SK-N-SH treated with all-trans-retinoic acid at 6 μM for 48 hours (cell line): Measurements from ENCODE around the gene KIRREL3.

Experiments
- CREB5 ChIP-seq: fragments of 250-450 bp; sonication (Bioruptor Pico); IDR thresholded peaks from 2 replicates; pipeline ENCODE4 v1.5.1; 2020; ENCODE audit warnings: low read depth, mild to moderate bottlenecking, moderate library complexity
- CSDC2 ChIP-seq: fragments of 250-450 bp; sonication (Bioruptor Pico); IDR thresholded peaks from 2 replicates; pipeline ENCODE4 v1.5.0; 2020; ENCODE audit warnings: mild to moderate bottlenecking, moderate library complexity
- OSR1 ChIP-seq: fragments of 250-450 bp; sonication (Bioruptor Pico); IDR thresholded peaks from 2 replicates; pipeline ENCODE4 v1.8.0; 2022; ENCODE audit warnings: moderate library complexity, mild to moderate bottlenecking, inconsistent platforms
- PATZ1 ChIP-seq: fragments of 250-450 bp; sonication (Bioruptor Pico); IDR thresholded peaks from 2 replicates; pipeline ENCODE4 v1.8.0; 2020; ENCODE audit warnings: mild to moderate bottlenecking, moderate library complexity, borderline replicate concordance
- POU6F1 ChIP-seq: fragments of 250-450 bp; sonication (Bioruptor Pico); IDR thresholded peaks from 2 replicates; pipeline ENCODE4 v1.8.0; 2021; ENCODE audit warnings: low read depth, mild to moderate bottlenecking, moderate library complexity, borderline replicate concordance
- SNAI2 ChIP-seq: fragments of 250-450 bp; sonication (Bioruptor Pico); IDR thresholded peaks from 2 replicates; pipeline ENCODE4 v1.5.0; 2020; ENCODE audit warnings: mild to moderate bottlenecking, moderate library complexity
- ZC3H10 ChIP-seq: fragments of 250-450 bp; sonication (Bioruptor Pico); IDR thresholded peaks from 2 replicates; pipeline ENCODE4 v1.5.1; 2021; ENCODE audit warnings: mild to moderate bottlenecking, moderate library complexity
- ZFP3 ChIP-seq: fragments of 250-450 bp; sonication (Bioruptor Pico); IDR thresholded peaks from 2 replicates; pipeline ENCODE4 v1.5.0; 2020; ENCODE audit warnings: mild to moderate bottlenecking, moderate library complexity
- ZNF565 ChIP-seq: fragments of 450-650 bp; formaldehyde crosslinking; conservative IDR thresholded peaks from 2 replicates; pipeline ENCODE4 v1.5.0; 2020; ENCODE audit warnings: low read depth, mild to moderate bottlenecking, moderate library complexity

- no peak for TF ChIP-seq POU6F1
- no peak for TF ChIP-seq OSR1 (CRISPR knock-in tag)
- TF ChIP-seq PATZ1 (CRISPR knock-in tag): no peak
- TF ChIP-seq ZFP3: no peak
- TF ChIP-seq CSDC2 (CRISPR knock-in tag): no peak
- no peak for TF ChIP-seq CREB5
- TF ChIP-seq SNAI2 (CRISPR knock-in tag): no peak
- TF ChIP-seq ZNF565 (CRISPR knock-in tag): no peak
- TF ChIP-seq ZC3H10 (CRISPR knock-in tag): no peak
These were observed 612.7 kb downstream of the KIRREL3 start for GRCh38 chr11:126387857-126388256.
